AG09319 (cell line): ENCODE measurements around the gene AKAP13.
"Not testable (repeated sequence)": the region's sequence is repeated elsewhere in the genome, so short reads cannot be mapped to it uniquely, and the experiment has no call there.

ENCODE experiments used
- DNase-seq: peaks from one replicate; pipeline ENCODE4 v3.0.0-alpha.2; 2010; ENCODE audit warnings: low read depth; ENCODE audit errors: extremely low read depth
- CTCF ChIP-seq: IDR thresholded peaks from 2 replicates; pipeline ENCODE4 v1.5.1; 2011; ENCODE audit warnings: low read depth, mild to moderate bottlenecking, inconsistent platforms, low read length, moderate library complexity

AKAP13 gene

GRCh38 chr15:85348048-85348766 is 32.2 kb upstream of the AKAP13 start:
- not testable (repeated sequence) for DNase-seq

- DNase-seq, result not testable (repeated sequence)
Measured at GRCh38 chr15:85349062-85349461, 31.3 kb upstream of the AKAP13 start.

- no peak for TF ChIP-seq CTCF
Measured at GRCh38 chr15:85350395-85350794, 30.0 kb upstream of the AKAP13 start.

GRCh38 chr15:85351501-85351900 is 28.9 kb upstream of the AKAP13 start:
- not testable (repeated sequence) for DNase-seq

More at GRCh38 chr15:85350395-85350794, 30.0 kb upstream of the AKAP13 start:
- no peak for DNase-seq

- no peak for TF ChIP-seq CTCF
- DNase-seq, result no peak
Measured at GRCh38 chr15:85351965-85352364, 28.4 kb upstream of the AKAP13 start.

- DNase-seq, result no peak
- TF ChIP-seq CTCF, result no peak
Measured at GRCh38 chr15:85353516-85353915, 26.9 kb upstream of the AKAP13 start.

- TF ChIP-seq CTCF, result no peak
- no peak for DNase-seq
Measured at GRCh38 chr15:85354461-85354860, 25.9 kb upstream of the AKAP13 start.

- TF ChIP-seq CTCF, result no peak
Measured at GRCh38 chr15:85354948-85355347, 25.5 kb upstream of the AKAP13 start.

GRCh38 chr15:85356276-85356675 is 24.1 kb upstream of the AKAP13 start:
- DNase-seq, result no peak
- TF ChIP-seq CTCF, result no peak

More at GRCh38 chr15:85354948-85355347, 25.5 kb upstream of the AKAP13 start:
- DNase-seq, result no peak
